NCI-H2196 treated with DMSO at 0.1 percent for 48 hours (cell line): ENCODE data around the gene RNF126.
"Not testable (repeated sequence)": the region's sequence is repeated elsewhere in the genome, so short reads cannot be mapped to it uniquely, and the experiment has no call there.

Experiments
- DNase-seq: peaks from one replicate; lab custom pipeline; 2025; ENCODE audit not compliant: unreplicated experiment; lab: John Stamatoyannopoulos, UW

The RNF126 gene

GRCh38 chr19:662962-663681 is at the start of gene RNF126:
Gene RNF126 (minus strand): TSS chr19:663214. CDS start chr19:663121, 93 bp downstream.
- DNase-seq = peak; percentile 82

- no peak for DNase-seq
Observed at GRCh38 chr19:711254-711653, 48.2 kb upstream of the RNF126 start.

- no peak for DNase-seq
Observed at GRCh38 chr19:710767-711166, 47.8 kb upstream of the RNF126 start.

GRCh38 chr19:709965-710571 is 47.1 kb upstream of the RNF126 start:
- DNase-seq = no peak

- no peak for DNase-seq
Observed at GRCh38 chr19:709196-709964, 46.4 kb upstream of the RNF126 start.

GRCh38 chr19:708154-709143 is 45.4 kb upstream of the RNF126 start, which contains the start of gene PALM:
Gene PALM (plus strand): TSS chr19:708935. CDS start chr19:709147, 212 bp downstream.
- DNase-seq = no peak

- no peak for DNase-seq
Observed at GRCh38 chr19:704447-704741, 41.4 kb upstream of the RNF126 start.

GRCh38 chr19:703651-704446 is 40.8 kb upstream of the RNF126 start:
- DNase-seq = peak; percentile 63

- no peak for DNase-seq
Observed at GRCh38 chr19:703329-703650, 40.3 kb upstream of the RNF126 start.

- not testable (repeated sequence) for DNase-seq
Observed at GRCh38 chr19:702847-703246, 39.8 kb upstream of the RNF126 start.

- not testable (repeated sequence) for DNase-seq
Observed at GRCh38 chr19:699885-700284, 36.9 kb upstream of the RNF126 start.

GRCh38 chr19:698529-698928 is 35.5 kb upstream of the RNF126 start:
- not testable (repeated sequence) for DNase-seq

GRCh38 chr19:695352-695949 is 32.4 kb upstream of the RNF126 start, which contains the start of gene PRSS57:
Gene PRSS57 (minus strand): TSS chr19:695452. CDS start chr19:695430, 22 bp downstream.
- DNase-seq = no peak

GRCh38 chr19:694481-695351 is 31.7 kb upstream of the RNF126 start:
- DNase-seq = no peak

- DNase-seq = no peak
Observed at GRCh38 chr19:690203-690602, 27.2 kb upstream of the RNF126 start.

- no peak for DNase-seq
Observed at GRCh38 chr19:688992-689391, 26.0 kb upstream of the RNF126 start.

GRCh38 chr19:688214-688613 is 25.2 kb upstream of the RNF126 start:
- DNase-seq = no peak

- DNase-seq = no peak
Observed at GRCh38 chr19:687569-688166, 24.7 kb upstream of the RNF126 start.
